ENCODE results near the gene RHEB. TPM values are rescaled to one million over a fixed set of nuclear protein-coding genes. Genes with fewer than 3 reads are reported as not detected.

The RHEB gene
- total RNA-seq, 1 experiment from 2014 or later = 87.0 TPM

- Histone ChIP-seq H3F3A (ENCODE audit: low read length, unreplicated experiment) (no peaks in the 10 kb centered on the region), H3K27ac (ENCODE audit: low read length) (no peak overlapping the region), H3K9me3 (ENCODE audit: low read length) (no peaks in the 10 kb centered on the region), H3K79me2 (ENCODE audit: low read length) (no peaks in the 10 kb centered on the region), H3K36me3 (ENCODE audit: low read depth, low read length) (no peaks in the 10 kb centered on the region), H3K9ac (ENCODE audit: low read length) (no peak overlapping the region), H4K20me1 (ENCODE audit: low read length) (no peaks in the 10 kb centered on the region), H3K9me2 (replicated peaks; ENCODE audit: low read length) (no peaks in the 10 kb centered on the region), H3K4me1 (ENCODE audit: insufficient read depth, low read length) (no peaks in the 10 kb centered on the region), H3K27me3 (ENCODE audit: low read length) (peaks cover 17% of the 10 kb centered on the region), H3K4me3 (ENCODE audit: low read length) (no peak overlapping the region), H2AFZ (ENCODE audit: low read length) (no peak overlapping the region), H3K4me2 (ENCODE audit: low read length) (no peak overlapping the region)
- no peak for ATAC-seq
- ChIA-PET CTCF (no interaction called here), POLR2A (ENCODE audit: unreplicated experiment) (no interaction called here)
- TF ChIP-seq EZH2phosphoT487 (IDR thresholded peaks at IDR 0.05; ENCODE audit: borderline replicate concordance, low read length) = no peak
- TF ChIP-seq, protein P1, sequence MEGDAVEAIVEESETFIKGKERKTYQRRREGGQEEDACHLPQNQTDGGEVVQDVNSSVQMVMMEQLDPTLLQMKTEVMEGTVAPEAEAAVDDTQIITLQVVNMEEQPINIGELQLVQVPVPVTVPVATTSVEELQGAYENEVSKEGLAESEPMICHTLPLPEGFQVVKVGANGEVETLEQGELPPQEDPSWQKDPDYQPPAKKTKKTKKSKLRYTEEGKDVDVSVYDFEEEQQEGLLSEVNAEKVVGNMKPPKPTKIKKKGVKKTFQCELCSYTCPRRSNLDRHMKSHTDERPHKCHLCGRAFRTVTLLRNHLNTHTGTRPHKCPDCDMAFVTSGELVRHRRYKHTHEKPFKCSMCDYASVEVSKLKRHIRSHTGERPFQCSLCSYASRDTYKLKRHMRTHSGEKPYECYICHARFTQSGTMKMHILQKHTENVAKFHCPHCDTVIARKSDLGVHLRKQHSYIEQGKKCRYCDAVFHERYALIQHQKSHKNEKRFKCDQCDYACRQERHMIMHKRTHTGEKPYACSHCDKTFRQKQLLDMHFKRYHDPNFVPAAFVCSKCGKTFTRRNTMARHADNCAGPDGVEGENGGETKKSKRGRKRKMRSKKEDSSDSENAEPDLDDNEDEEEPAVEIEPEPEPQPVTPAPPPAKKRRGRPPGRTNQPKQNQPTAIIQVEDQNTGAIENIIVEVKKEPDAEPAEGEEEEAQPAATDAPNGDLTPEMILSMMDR (conservative IDR thresholded peaks at IDR 0.05; ENCODE audit: low read depth, low read length) = no peak
- TF ChIP-seq EZH2 (IDR thresholded peaks at IDR 0.05; ENCODE audit: low read length, unreplicated experiment) = no peak
- DNase-seq = no peak
- BruUV-seq (replicated peaks) = no TSS peak
- intact Hi-C loops (cut with micrococcal nuclease) = no loop called here
These were observed 76.8 kb downstream of the RHEB start for GRCh38 chr7:151442776-151443496.

- Histone ChIP-seq H3F3A (ENCODE audit: low read length, unreplicated experiment) (no peaks in the 10 kb centered on the region), H2AFZ (ENCODE audit: low read length) (no peak overlapping the region), H3K27me3 (ENCODE audit: low read length) (peaks cover 18% of the 10 kb centered on the region), H3K9me2 (replicated peaks; ENCODE audit: low read length) (no peaks in the 10 kb centered on the region), H3K9ac (ENCODE audit: low read length) (no peak overlapping the region), H3K27ac (ENCODE audit: low read length) (no peak overlapping the region), H3K4me1 (ENCODE audit: insufficient read depth, low read length) (no peaks in the 10 kb centered on the region), H3K4me3 (ENCODE audit: low read length) (no peak overlapping the region), H3K79me2 (ENCODE audit: low read length) (no peaks in the 10 kb centered on the region), H3K36me3 (ENCODE audit: low read depth, low read length) (no peaks in the 10 kb centered on the region), H4K20me1 (ENCODE audit: low read length) (no peaks in the 10 kb centered on the region), H3K4me2 (ENCODE audit: low read length) (no peak overlapping the region), H3K9me3 (ENCODE audit: low read length) (no peaks in the 10 kb centered on the region)
- BruUV-seq (replicated peaks) = no TSS peak
- DNase-seq (no peak), ATAC-seq (no peak)
- intact Hi-C loops (cut with micrococcal nuclease) = no loop called here
- ChIA-PET POLR2A (ENCODE audit: unreplicated experiment) (no interaction called here), CTCF (interaction anchor here (0.6 kb wide), 1 partner anchor 11 kb away, joined by 8 read pairs; no protein-coding TSS in a partner anchor)
- TF ChIP-seq EZH2 (IDR thresholded peaks at IDR 0.05; ENCODE audit: low read length, unreplicated experiment) = no peak
- TF ChIP-seq, protein P1 (conservative IDR thresholded peaks at IDR 0.05; ENCODE audit: low read depth, low read length) = no peak
These were observed 78.8 kb downstream of the RHEB start for GRCh38 chr7:151440799-151441445.

Data from PC-3 (cell line).